Left colon (tissue), 2 donors: ENCODE results near the gene KANSL1. TPM values are rescaled to one million over a fixed set of nuclear protein-coding genes. Genes with fewer than 3 reads are reported as not detected.
"Not testable (repeated sequence)": the region's sequence is repeated elsewhere in the genome, so short reads cannot be mapped to it uniquely, and the experiment has no call there.

Source experiments
- ATAC-seq: fragments of 200-7000 bp; cut with Tn5 transposase; one replicate; pipeline ENCODE4 v1.9.1; 2020; ENCODE audit warnings: mild to moderate bottlenecking, moderate library complexity
- DNase-seq, 2 donors: peaks; one replicate each; pipeline ENCODE4 v3.0.0-alpha.2; 2020
- intact Hi-C, 2 donors: fragments of 100-400 bp; cut with DNase I in 1 of 2; cut with micrococcal nuclease in 1 of 2; formaldehyde crosslinking; loops; one replicate each; pipeline versions ENCODE4 v1.11.2 to v1.14.0; 2022; cut with DNase I, micrococcal nuclease
- total RNA-seq, 2 donors: library from RNA; stranded (reverse); fragmentation: NEBNext Ultra II Directional; extraction: Animal tissue kit (Norgen Biotek cat#: 25700); gene quantifications; one replicate each; pipeline ENCODE4 v1.2.1, GENCODE V29; 2021
- donor health status: DM: no; HTN: no; CAD: no.
- donor health status: DM: yes; HTN: yes; CAD: no.

KANSL1 gene
- total RNA-seq, 2 donors from 2014 or later = 79.4 to 81.9 TPM

DNA sequence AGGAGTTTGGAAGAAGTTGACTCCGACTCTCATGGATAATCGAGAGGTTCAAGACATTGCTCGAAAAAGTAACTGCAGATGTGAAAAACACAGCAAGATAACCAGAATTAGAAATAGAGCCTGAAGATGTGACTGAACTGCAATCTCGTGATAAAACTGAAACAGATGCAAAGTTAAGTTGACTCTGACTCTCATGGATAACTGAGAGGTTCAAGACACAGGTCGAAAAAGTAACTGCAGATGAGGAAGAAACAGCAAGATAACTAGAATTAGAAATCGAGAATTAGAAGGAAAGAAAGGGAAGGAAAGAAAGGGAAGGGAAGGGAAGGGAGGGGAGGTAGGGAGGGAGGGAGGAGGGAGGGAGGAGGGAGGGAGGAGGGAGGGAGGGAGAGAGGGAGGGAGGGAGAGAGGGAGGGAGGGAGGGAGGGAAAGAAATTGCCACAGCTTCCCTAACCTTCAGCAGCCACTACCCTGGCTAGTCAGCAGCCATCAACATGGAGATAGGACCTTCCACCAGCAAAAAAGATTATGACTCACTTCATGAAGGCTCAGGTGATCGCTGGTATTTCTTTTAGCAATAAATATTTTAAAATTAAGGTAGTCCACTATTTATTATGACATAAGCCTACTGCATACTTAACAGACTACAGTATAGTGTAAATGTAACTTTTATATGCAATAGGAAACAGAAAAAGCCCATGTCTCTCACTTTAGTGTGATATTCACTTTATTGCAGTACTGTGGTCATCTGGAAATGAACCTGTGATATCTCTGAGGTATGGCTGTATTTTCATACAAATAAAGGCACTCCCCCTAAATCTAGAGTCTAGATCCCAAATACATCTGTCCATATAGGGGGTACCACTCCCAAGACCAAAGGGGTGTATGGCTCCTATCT, 68.3 kb downstream of the KANSL1 start:
- DNase-seq (no peak), ATAC-seq (no peak)
- intact Hi-C loops = no loop called here

DNA sequence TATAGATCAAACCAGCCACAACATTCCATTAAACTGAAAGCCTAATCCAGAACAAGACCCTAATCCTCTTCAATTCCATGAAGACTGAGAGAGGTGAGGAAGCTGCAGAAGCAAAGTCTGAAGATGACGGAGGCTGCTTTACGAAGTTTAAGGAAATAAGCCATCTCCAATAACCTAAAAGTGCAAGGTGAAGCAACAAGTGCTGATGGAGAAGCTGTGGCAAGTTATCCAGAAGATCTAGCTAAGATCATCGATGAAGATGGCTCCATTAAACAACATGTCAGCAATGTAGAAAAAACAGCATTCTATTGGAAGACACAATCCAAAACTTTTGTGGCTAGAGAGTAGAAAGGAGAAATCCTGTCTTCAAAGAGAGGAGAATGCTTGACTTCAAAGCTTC, 69.6 kb downstream of the KANSL1 start:
- intact Hi-C loops = no loop called here
- ATAC-seq = no peak
- no peak for DNase-seq

DNA sequence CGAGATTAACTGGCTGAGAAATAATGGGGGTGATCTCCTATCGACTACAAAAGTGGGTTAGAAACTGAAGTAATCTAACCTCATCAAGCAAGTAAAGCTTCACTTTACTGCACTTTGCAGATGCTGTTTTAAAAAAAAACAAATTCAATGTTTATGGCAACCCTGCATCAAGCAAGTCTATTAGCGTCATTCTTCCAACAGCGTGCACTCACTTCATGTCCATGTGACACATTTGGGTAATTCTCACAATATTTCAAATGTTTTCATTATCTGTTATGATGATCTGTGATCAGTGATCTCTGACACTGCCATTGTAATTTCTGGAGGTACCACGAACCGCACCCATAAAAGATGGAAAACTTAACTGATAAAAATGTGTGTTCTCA, 70.8 kb downstream of the KANSL1 start:
- no peak for DNase-seq
- ATAC-seq = no peak
- intact Hi-C loops = no loop called here

DNA sequence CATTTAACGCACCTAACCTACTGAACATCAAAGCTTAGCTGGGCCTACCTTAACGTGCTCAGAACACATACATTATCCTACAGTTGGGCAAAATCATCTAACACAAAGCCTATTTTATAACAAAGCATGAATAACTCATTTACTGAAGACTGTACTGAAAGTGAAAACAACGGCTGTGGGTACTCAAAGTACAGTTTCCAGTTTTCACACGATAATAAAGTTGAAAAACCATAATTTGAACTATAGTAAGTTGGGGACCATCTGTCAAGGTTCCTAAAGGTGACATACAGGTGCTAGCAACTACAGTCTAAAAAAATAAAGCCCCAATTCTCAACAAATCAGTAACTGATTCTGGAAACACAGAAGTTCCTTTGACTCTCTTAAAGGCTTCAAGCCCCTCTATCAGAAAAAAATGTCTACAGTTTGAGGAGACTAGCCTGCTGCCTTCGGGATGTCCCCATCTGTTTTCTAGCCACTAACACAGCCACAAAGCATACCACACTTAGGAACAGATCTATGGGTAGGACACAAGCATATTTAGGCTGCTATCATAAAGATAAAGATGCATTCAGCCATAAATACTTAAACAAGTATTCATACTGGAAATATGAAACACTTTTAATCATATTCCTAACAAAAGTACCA, 71.3 kb downstream of the KANSL1 start:
- intact Hi-C loops = no loop called here
- ATAC-seq = no peak
- no peak for DNase-seq

GRCh38 chr17:46121165-46121764, 72.0 kb downstream of the KANSL1 start:
- no peak for DNase-seq
- intact Hi-C loops = no loop called here
- no peak for ATAC-seq

- DNase-seq (no peak), ATAC-seq (no peak)
- intact Hi-C loops = no loop called here
These were observed 72.7 kb downstream of the KANSL1 start for GRCh38 chr17:46120537-46120936.

GRCh38 chr17:46120078-46120477, 73.2 kb downstream of the KANSL1 start:
- intact Hi-C loops = no loop called here
- ATAC-seq = no peak
- no peak for DNase-seq

DNA sequence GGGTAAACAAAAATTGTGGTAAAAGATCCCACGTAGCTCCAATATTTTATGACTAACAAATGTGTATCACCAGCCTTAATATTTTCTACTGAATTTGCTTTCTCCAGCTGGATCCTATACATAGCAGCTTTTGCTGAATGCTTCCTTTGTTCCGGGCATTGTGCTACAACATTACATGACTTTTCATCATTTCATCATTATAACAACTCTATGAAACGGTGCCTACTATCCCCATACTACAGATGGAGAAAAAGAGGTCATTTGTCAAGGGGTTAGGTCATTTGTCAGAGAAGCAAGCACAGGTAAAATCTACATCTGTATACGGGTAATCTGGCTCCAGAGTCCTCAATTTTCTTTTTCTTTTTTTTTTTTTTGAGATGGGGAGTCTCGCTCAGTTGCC, 74.3 kb downstream of the KANSL1 start:
- DNase-seq (no peak), ATAC-seq (no peak)
- intact Hi-C loops = loop anchor here in 1 of 2 donors (10.0 kb wide), 1 partner anchor 56 kb away; no protein-coding TSS in a partner anchor

DNA sequence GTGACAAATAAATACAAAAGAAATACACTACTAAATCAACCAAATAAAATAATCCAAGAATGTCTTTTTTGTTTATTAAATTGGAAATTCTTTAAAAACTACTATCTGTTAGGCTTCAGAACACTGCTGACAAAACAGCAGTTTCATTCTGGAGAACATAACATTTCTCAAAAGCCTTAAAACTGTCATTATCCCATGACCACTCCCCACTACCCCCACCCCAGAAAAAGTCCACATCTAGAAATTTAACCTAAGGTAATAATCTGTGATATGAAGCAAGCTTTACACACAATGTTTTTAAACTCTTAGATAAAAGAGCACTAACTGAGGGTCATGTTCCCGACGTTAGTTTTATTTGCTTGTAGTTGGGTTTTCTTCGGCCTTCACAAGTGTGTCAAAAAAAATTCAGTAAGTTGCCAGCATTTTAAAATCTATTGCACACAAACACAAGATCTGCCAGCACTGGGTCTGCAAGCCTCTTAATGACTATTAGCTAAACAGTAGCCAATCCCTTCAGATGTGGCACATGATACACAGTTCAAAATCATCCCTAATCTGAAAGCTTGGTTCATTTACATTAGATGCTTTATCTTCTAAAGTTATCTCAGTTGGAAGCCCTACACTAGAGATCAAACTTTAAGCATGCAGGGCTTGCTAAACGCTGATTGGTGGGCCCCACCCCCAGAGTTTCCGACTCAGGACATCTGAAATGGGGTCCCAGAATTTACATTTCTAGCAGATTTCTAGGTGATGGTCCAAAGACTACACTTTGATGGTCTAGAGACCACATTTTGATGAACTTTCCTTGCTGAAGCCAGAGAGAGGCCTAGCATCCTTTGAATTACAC, 75.2 kb downstream of the KANSL1 start:
- intact Hi-C loops = loop anchor here in 1 of 2 donors (10.0 kb wide), 1 partner anchor 57 kb away; no protein-coding TSS in a partner anchor
- ATAC-seq (no peak), DNase-seq (no peak)

DNA sequence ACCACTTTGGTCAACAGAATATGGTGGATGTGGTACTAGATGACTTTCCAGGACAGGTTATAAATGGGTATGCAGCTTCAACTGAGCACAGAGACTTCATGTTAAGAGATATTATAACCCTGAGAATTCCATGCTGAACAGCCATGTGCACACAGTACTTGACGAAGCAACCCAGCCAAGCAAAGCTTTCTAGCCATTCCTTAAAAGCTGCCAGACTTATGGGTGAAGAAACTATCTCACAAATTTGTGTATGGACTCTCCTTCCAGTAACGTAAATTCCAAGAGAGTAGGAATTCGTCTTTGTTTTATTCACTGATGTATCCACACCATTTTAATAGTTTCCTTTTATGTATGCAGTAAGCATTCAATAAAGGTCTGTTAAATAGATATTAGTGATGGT, 76.1 kb downstream of the KANSL1 start:
- ATAC-seq (no peak), DNase-seq (no peak)
- intact Hi-C loops = loop anchor here in 1 of 2 donors (10.0 kb wide), 1 partner anchor 58 kb away; no protein-coding TSS in a partner anchor

DNA sequence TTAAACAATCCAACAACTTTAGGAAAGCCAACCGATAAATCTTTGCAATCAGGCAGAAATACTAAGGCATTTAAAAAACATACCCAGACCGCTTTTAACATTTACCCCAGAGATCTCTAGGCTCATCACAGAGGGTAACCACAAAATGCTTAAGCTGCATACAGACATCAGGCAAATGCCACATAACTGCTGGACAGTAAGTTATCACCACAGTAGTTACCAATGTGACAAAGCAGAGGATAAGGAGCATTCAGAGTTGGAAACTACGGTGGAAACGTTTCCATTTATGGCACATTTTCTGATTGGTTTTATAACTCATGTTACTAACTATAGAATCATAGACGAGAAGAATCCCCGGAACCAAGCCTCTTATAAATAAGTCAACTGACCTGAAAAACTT, 77.5 kb downstream of the KANSL1 start:
- intact Hi-C loops = loop anchor here in 1 of 2 donors (10.0 kb wide), 1 partner anchor 59 kb away; no protein-coding TSS in a partner anchor
- ATAC-seq (no peak), DNase-seq (no peak)

DNA sequence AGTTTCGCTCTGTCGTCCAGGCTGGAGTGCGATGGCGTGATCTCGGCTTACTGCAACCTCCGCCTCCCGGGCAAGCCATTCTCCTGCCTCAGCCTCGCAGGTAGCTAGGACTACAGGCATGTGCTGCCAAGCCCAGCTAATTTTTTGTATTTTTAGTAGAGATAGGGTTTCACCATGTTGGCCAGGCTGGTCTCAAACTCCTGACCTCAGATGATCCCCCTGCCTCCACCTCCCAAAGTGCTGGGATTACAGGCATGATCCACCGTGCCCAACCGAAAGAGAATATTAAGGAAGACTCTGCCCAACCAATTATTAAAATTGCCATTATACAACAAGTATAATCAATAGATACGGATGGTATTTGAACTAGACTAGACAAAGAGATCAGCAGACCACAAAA, 82.0 kb downstream of the KANSL1 start:
- not testable (repeated sequence) for DNase-seq, ATAC-seq
- intact Hi-C loops = loop anchor here in 1 of 2 donors (10.0 kb wide), 1 partner anchor 64 kb away; no protein-coding TSS in a partner anchor

DNA sequence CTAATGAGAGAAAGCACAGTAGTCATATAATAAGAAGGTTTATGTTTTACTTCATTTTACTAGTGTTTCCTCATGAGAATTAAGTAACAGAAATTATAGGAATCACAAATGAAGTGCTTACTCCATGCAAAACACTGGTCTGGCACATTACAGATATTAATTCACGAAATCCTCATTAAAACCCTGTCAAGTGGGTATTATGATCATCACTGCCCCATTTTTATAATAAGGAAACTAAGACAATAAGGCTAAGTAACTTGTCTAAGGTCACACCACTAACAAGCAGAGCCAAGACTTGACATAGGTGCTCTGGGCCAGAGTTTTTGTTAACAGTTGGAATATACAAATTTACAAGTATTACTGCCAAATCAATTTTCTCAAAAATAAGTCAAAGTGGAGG, 83.0 kb downstream of the KANSL1 start:
- no peak for DNase-seq
- ATAC-seq = no peak
- intact Hi-C loops = loop anchor here in 1 of 2 donors (10.0 kb wide), 1 partner anchor 65 kb away; no protein-coding TSS in a partner anchor

GRCh38 chr17:46109603-46110189, 83.5 kb downstream of the KANSL1 start:
- intact Hi-C loops = loop anchor here in 1 of 2 donors (10.0 kb wide), 1 partner anchor 65 kb away; no protein-coding TSS in a partner anchor
- ATAC-seq (peak; percentile 15), DNase-seq (no peak)

GRCh38 chr17:46108550-46109110, 84.6 kb downstream of the KANSL1 start:
- no peak for DNase-seq
- intact Hi-C loops = no loop called here
- peak; percentile 65 for ATAC-seq

DNA sequence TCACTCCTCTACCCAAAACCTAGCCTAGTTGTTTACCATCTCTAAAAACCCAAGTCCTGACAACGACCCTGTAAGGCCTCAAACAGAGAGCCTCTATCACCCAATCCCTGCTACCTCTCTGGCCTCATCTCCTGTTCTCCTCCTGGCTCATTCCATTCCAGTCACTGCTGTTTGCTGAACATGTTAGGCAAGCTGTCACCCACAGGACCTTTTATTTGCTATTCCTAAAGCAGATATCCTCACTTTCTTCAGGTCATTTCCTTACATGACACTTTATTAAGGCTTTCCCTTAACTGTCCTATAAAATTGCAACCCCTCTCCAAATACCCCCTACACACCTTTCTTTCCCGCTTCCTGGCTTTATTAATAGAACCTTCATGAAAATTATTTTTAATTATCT, 85.1 kb downstream of the KANSL1 start:
- peak; percentile 29 for ATAC-seq
- intact Hi-C loops = no loop called here
- no peak for DNase-seq

DNA sequence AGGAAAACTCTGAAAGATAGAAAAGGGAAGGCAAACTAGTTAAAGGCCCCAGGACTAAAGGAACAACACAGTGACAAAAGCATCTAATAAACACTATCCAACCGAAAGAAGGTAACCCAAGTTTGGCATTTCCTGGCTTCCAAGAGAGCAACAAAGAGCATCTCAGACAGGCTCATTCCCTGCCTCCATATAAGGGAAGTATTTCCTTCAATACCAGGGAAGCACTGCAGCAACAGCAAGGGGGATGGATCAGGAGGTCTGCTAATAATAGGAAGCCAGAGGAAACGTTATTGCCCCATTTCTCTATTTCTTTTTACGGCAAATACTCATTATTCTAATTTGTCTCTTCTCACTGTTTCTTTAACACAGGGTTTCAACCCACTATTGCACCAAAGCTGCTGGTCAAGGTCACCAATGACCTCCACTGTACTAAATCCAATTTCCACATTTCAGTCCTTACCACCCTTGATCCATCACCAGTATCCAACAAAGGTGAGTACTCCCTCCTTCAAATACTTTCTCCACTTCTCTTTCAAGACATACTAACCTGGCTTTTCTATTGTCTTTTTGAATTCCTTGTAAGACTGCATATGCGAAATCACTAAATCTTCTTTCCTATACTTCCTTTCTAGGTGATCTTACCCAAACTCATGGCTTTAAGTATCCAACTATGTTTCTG, 86.1 kb downstream of the KANSL1 start:
- intact Hi-C loops = no loop called here
- ATAC-seq (no peak), DNase-seq (no peak)
